NCI-H2107 treated with DMSO at 0.1 percent for 48 hours (cell line): ENCODE data around the gene PSMA5.
"Not testable (repeated sequence)": the region's sequence is repeated elsewhere in the genome, so short reads cannot be mapped to it uniquely, and the experiment has no call there.

Experiments used
- DNase-seq: peaks from one replicate; lab custom pipeline; 2025; ENCODE audit not compliant: unreplicated experiment; lab: John Stamatoyannopoulos, UW

PSMA5 gene

DNA sequence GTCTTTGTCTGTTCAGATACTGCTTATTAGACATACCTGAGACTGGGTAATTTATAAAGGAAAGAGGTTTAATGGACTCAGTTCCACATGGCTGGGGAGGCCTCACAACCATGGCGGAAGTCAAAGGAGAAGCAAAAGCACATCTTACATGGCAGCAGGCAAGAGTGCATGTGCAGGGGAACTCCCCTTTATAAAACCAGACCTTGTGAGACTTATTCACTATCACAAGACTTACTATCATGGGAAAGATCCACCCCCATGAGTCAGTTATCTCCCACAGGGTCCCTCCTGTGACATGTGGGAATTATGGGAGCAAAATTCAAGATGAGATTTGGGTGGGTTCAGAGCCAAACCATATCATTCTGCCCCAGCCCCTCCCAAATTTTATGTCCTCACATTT lies 7.1 kb upstream of the PSMA5 start:
- no peak for DNase-seq

DNA sequence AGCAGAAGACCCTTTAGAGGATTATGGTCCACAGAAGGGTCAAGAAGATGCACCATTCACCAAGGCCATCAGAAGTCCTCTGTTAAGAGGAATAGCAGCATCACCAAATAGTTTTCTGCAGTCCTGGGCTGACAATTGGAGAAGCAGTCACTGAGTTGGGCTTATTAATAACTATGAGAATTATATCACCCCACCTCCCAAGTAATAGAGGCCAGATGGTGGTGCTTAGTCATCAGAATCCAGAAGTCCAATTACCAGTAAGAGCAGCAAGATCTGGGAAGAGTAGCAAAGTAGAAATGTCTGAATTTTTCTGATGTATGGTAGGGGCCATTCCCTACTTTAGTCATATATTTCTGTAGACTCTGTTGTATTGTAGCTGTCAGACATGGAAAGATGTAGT lies 6.1 kb upstream of the PSMA5 start:
- no peak for DNase-seq

DNA sequence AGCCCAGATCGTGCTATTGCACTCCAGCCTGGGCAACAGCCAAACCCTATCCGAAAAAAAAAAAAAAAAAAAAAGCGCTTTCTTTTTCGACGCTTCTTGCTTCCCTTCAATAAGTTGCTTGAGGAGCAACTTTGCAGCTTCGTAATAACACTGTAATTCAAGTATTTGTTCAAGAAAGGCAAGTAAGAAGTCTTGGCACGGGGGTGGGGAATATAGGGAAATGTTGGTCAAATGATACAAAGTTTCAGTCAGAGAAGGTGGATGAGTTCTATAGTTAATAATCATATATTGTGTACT lies 871 bp upstream of the PSMA5 start:
- no peak for DNase-seq

DNA sequence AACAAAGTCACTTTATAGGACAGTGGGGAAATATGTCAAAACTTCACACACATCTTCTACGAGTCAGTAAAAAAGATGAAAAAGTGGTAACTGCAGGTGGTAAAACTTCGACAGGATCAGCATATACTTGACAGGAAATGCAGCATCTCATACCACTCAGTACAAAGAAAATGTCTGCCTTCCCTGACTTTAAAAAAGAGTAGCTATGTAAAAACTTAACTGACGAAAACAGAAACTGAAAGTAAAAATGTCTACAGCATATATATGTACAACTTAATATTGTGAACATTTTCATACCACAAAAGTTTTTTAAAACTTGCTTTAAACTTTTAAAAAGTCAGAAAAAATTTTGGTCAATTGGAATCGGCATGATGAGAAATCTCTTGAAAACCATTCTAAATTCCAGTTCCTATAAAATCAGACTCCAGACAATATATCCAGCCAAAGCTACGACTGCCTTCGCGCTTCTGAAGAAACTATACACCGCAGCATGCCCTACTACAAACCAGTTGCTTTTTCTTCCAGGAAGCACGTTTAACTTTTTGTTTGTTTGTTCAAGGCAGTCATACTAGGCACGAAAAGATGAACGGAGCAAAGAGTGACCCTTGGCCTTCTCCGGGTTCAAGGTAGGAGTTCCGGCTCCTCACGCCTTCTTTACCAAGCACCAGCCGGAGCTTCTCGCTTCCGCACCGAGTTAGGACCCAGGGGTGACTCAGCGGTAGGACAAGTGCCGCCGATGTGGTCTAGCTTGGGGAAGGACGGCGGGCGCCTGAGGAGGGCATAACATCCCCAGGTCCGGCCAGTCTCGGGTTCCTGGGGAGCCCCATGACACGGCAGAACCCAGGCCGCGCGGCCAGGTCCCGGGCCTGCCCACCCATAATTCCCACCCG lies 612 bp downstream of the PSMA5 start:
- peak; percentile 46 for DNase-seq

DNA sequence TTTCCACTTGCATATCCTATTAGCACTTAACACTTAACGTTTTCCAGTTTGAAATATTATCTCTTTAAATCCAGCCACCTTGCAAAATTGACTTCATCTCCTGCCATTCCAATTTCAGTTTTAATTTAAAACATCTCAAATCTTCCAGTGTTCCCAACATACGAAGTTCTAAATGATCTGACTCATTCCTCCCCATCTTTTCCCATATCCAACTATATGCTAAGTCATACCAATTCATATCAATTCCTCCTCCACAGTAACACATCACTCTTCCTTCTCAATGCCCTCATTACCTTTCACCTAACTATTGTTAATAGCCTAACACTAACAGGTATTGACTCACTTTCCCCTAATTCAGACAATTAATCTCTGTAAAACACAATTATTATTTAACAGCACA lies 2.8 kb downstream of the PSMA5 start:
- no peak for DNase-seq

DNA sequence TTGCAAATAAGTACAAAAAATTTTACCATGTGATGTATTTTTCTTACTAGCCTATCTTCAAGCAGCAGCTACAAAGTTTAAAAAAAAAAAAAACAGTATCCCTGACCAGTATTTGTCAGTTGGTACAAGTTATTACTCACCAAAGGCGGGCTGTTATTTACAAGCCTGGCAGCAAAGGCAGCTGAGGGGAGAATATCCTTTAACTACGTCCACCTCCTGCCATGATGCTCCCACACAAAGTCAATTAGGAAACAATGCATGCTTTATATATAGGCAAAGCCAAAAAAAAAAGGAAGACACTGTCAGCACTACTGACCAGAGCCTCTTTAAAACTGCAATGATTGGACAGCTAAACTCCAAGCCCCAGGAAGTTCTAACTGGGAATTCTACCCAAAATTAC lies 13.7 kb downstream of the PSMA5 start:
- no peak for DNase-seq

DNA sequence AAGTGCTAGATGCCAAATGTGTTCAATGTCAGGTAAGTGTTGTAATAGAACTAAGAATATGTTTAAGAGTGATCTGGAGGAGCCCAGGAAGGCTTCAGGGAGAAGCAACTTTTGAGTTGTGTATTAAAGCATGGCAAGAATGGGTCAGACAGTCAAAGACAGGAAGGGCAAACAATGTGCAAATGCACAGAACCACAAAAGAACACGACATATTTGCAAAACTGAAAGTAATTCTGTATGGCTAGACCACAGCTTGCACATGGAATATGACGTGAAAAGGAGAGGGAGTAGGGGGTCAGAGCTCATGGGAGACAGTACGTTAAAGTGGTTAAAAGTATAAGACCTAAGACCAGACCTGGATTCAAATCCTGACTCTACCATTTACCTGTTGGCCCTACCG lies 21.4 kb downstream of the PSMA5 start:
- DNase-seq = no peak

DNA sequence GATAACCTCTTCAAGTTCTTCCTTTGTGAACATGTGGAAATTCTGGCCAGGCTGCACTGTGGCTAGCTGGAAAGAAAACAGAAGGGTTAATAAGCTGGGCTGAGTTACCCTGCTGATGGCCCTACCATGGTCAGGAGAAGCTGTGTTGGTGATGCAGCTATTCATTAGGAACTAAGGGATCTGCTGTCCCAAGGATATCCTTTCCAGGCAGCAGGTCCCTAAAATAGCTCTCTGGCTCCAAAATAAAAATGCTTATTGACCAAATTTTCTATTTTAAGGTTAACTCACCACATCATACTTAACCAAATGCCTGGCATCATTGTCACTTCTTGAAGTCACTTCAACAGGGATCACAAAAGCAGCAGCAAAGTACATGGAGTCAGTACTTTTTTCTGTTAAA lies 24.2 kb downstream of the PSMA5 start:
- DNase-seq = no peak

DNA sequence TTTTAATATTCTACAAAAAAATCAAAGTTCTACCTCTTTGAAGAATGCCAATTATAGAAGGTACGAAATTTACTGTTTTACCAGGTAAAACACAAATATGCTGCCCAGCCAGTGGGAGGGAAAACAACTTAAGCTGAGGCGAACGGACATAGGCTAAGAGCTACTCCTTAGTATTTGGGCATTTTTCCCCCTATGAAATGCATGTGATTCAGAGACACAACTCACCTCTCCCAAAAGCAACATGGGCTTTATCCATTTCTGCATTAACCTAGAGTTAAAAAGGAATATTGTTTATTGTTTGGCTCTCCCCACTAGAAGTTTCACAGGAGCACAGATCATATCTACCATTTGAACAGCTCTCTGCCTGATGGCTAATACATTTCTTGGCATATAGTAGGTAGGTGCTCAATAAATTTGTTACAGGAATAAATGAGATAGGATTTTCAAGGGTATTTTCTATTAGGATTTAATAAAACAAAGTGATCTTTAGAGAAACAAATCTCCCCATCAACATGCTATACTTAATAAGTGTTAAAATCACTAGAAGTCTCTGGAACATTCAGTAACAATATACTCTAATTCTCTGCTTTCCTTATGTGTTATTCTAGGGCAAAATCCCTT lies 26.1 kb downstream of the PSMA5 start:
- DNase-seq = no peak

DNA sequence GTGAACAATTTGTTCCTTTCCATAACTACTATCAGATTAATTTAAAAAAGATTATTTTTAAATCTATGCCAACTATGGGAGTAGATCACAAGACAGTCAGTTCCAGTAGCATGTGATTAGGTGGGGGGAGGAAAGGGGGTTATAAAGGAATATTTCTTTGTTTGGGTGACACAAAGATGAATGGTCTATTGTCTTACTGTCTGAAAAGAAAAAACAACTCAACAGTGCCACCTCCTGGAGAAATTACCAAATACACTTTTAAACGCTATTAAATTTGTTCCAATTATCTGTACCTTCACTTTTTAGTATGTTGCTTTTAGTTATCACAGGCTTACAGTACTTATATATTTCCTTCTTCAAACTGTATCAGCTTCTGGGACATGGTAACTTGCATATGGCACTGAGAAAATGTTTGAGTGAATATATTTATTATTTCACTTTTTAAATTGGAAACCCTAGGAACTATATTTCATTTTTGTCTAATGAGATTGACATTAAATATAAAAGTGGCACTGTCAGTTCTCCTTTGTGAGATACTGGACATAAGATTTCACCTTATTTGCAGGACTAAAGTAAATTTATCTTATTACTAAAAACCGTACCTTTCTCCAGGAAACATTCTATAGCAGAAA lies 26.8 kb downstream of the PSMA5 start:
- peak; percentile 87 for DNase-seq

DNA sequence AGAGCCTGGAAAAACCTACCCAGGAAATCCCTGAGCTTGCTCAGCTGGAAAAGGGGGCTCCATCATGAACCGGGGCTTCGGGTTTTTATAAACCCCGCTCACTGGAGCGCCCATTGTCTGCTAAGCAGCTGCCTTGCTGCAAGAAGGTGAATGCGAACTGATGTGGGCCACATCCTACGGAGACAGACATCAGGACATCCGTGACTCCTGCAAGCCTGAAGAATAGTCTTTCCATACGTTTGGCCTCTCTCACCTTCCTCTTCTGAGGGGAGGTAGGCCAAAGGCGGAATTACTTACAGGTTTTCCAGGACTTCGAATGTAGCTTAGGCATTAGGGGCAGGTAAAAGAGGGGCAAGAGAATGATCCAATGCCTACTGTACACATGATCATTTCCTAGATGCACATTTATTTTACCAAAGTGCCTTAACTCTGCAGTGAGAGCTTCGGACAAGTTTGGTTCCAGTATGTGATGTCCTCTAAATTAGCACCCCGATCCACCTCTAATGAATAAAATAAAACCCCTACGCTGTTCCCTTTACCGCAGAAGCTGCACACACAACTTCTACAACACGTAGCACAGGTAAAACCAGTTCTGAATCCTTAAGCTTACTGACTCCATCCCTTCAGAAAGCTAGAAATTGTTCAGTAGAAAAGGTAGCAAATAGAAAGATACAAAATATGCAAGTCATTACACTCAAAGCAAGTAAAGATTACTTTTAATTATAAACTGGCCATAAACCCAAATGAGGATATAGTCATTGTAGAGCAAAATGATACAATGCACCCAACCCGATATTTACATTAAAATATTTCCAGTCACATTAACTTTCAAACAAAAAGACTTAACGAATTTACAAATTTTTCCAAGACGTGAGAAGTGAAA lies 27.7 kb downstream of the PSMA5 start:
- no peak for DNase-seq

DNA sequence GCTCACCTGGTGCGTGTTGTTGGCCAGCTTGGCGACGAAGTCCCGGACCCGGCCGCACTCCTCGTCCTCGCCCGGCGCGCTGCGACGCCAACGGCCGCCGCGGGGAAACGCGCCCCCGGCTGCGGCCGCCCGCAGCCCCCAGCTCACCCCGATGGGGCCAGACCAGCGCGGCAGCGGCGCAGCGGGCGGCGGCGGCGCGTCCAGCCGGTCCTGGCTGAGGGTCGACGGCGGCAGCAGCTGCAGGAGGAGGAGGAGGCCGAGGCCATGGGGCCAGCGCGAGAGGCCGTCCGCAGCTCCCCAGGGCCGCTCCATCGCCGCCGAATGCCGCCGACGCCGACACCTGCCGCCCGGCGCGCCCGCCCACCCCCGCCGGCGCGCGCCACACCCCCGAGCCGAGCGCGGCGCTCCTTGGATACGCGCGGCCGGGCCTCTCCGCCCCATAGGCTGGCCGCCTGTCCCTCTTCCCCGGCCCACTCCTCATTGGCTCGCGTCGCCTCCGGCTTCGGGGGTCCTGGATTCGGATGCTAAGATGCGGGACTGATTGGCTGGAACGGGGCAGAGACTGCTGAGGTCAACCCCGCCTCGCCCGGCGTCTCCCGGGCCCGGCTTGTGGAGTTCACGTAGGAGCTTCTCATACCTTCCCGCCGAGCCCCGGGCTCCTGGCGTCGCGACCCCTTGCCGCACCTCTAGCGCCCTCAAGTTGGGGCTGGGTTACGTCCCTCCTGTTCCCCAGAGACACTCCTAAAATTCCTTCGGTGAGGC lies 28.5 kb downstream of the PSMA5 start, which contains the start of gene SORT1:
Gene SORT1 (minus strand): TSS at position 338 of the 762 bp plus-strand sequence. CDS start 26 bp downstream, at position 312.
- DNase-seq = peak; percentile 87

DNA sequence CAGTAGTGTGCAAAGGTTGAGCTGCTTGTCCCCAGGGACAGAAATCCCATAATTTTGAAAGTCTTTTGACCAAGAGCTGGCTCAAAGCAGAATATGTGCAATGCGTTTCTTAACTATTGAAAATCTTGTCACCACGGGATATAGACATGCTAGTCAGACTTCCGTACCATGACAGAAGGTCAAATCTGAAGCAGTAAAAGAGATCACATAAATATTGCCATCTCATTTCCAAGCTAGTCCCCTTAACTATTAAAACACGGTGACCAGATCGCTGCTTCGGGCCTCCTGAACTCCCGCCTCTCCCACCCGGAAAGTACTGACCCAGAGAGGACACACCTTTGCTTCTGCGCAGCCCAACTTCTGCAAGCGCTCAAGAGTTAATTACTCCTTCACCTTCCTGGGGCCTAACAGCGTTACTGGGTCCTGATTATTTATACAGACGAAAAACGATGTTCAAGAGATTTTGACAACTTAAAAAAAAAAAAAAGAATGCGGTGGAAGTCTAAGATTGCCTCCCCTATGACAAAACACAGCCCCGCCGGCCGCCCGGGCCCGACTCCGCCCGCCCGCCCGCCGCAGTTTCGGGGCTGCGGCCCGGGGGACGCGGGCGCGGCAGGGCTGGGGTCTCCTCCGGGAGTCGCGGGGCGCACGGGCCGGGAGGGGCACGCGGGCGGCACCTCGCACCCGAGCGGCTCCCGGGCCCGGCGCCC lies 29.2 kb downstream of the PSMA5 start:
- peak; percentile 21 for DNase-seq

DNA sequence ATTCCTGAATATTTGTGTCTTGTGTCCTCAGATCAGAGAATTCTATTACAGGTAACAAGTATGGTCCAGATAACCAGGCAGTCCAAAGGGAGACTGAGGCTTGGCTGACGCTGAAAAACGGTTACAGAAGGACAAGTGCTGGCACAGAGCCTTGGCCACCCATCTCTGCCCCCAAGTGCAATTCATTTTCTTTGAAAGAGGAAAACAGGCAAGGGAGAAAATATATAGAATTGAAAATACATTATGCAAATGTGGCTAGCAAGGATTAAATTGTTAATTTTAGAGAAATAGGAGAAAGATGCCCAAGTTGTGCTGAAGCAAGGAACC lies 29.8 kb downstream of the PSMA5 start:
- DNase-seq = no peak

DNA sequence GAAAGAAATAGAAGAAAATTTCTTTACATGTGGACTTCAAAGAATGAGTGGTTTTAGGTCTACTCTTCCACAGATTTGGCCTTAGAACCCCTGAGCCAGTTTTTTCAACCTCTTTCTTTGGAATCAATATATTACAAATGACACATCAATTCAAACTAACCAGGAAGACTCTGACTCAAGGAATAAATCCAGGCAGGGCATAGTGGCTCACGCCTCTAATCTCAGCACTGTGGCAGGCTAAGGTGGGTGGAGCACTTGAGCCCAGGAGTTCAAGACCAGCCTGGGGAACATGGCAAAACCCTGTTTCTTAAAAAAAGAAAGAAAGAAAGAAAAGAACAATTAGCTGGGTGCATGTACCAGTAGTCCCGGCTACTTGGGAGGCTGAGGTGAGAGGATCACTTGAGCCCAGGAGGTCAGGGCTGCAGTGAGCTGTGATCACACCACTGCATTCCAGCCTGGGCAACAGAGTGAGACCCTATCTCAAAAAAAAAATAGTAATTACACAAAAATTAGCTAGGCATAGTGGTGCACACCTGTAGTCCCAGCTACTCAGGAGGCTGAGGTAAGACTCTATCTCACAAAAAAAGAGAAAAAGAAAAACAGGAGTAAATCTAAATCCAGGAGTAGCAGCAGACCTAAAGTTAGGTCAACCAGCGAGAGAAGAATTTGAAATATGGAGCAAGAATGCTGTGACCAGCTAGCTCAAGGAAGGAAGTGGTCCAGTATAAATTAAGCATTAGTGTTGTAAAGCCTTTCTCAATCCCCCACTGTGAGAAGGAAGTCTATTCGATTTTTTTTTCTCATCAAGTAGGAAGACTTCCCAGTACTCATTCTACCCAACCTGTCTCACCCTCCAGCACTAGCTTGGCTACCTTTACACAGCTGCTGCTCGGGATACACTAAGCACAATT lies 30.4 kb downstream of the PSMA5 start:
- no peak for DNase-seq

DNA sequence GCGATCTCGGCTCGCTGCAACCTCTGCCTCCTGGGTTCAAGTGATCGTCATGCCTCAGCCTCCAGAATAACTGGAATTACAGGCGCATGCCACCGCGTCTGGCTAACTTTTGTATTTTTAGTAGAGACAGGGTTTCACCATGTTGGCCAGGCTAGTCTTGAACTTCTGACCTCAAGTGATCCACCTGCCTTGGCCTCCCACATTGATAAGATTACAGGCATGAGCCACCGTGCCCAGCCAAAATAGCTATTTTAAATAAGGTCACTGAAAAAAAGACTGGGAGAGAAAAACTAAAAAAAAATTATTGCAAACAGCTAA lies 31.0 kb downstream of the PSMA5 start:
- DNase-seq = not testable (repeated sequence)

DNA sequence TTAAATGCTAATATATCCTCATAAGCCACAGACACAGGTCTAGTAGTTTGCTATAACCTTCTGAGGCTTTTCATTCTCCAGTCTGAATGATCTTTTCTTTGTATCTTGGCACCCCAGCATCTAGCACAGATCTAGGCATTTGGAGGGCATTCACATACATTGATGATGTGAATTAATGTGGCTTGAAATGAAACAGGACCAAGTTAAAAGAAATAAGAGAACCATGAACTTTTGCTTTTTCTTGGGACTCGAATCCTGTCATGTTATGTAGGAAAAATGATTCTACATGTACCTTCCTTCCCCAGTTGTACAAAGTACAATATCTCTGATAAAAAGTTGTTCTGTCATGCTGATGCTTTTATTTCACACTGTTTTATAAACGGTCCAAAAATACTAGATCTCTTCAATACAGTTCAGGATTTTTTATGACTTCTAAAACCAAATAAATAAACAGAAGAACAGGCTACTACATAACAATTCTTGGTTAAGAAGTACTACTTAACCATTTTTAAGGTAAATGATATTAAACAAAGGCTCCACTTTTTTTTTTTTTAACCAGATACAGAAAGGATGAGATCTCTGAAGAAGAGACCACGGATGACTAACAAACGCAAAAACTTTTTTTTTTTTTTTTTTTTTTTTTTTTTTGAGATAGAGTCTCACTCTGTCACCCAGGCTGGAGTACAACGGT lies 31.5 kb downstream of the PSMA5 start:
- no peak for DNase-seq

DNA sequence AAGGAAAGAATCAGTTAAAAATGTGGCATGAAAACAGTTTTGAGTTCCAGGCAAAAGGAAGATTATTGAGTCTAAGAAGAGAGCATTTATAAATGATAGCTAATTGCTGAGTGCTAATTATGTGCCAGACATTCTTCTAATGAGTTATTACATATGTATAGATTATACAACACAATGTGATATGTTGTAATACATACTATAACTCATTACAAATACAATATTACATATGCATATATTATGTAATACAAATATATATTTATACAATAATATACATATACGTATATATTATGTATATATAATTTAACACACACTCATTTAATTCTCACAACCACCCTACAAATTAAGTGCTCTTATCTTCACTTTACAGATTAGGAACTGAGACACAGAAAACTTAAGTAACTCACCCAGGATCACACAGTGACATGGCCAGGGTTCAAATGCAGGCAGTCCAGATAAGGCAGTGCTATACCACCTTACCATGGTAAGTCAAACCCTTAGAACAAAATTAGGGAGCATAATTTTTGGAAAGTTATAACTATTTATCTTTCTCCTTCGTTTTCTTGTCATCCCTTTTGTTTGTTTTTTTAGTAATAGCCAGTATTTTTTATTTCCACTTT lies 32.5 kb downstream of the PSMA5 start:
- no peak for DNase-seq
